HG03108 (cell line): ENCODE measurements around the gene MYOF.
"Not testable (repeated sequence)": the region's sequence is repeated elsewhere in the genome, so short reads cannot be mapped to it uniquely, and the experiment has no call there.

Source experiments
- ATAC-seq: cut with Tn5 transposase; IDR thresholded peaks from one replicate; pipeline ENCODE4 v1.9.1; 2021; ENCODE audit warnings: moderate library complexity; ENCODE audit not compliant: unreplicated experiment

MYOF gene

DNA sequence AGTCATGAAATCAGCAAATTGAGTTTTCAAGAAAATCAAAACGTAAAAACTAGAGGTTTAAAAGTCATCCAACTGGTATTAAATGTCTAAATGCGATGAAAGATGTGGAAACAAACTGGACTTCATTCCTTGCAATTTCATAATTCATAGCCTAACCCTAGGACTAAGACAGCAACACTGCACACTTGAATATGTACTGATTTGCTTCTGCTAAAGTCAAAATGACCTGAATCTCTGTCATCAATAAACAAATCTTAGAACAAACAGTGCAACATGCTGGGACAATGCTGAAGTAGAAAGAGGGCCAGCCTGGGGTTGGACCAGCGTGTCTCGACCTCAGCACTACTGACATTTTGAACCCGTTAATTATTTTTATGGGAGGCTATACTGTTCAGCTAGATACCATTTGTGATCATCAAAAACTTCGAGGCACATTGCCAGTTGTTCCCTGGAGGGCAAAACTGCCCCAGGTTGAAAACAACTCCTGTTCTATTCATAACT, 47.1 kb downstream of the MYOF start:
- ATAC-seq, result no peak

GRCh38 chr10:93431361-93431760, 50.8 kb downstream of the MYOF start:
- no peak for ATAC-seq

- no peak for ATAC-seq
These were observed 56.3 kb downstream of the MYOF start for GRCh38 chr10:93425861-93426260.

DNA sequence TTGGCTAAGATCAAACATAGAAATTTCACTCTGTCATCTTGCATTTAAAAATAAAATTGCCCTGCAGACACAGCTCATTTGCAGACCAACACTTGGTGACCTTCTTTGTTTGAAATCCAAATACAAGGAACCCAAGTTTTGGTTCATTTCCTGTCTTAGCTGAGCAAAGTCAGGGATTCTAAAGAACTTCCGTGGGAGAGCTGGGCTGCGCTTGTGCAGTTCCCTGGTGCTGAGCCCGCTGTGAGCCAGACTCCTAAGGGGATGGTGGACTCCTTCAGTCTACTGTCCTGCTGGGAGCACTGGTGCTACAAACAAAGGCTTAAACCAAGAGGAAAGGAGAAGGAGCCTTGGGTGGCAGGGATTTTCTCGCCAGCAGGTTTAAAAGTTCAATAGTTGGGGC, 60.0 kb downstream of the MYOF start:
- no peak for ATAC-seq

DNA sequence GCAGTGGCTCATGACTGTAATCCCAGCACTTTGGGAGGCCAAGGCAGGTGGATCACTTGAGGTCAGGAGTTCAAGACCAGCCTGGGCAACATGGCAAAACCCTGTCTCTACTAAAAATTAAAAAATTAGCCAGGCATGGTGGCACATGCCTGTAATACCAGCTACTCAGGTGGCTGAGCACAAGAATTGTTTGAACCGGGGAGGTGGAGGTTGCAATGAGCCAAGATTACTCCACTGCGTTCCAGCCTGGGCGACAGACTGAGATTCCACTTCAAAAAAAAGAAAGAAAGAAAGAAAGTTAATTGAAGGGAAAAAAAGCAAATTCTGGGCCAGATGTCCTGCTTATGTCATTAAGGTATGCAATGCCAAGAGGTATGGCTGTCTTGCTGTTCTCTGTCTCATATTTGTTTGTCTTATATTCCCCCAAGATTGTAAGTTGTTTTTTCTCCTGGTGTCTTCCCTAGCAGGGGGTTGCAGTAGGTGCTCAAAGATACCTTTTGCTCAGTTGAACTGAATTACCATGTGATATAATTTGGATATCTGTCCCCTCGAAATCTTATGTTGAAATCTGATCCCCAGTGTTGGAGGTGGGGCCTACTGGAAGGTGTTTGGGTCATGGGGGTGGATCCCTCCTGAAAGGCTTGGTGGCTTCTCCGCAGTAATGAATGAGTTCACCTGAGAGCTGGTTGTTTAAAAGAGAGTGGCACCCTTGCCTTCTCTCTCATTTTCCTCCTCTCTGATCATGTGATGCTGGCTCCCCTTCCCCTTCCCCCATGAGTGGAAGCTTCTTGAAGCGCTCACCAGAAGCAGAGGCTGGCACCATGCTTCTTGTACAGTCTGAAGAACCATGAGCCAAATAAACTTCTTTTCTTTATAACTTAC, 60.9 kb downstream of the MYOF start:
- no peak for ATAC-seq

DNA sequence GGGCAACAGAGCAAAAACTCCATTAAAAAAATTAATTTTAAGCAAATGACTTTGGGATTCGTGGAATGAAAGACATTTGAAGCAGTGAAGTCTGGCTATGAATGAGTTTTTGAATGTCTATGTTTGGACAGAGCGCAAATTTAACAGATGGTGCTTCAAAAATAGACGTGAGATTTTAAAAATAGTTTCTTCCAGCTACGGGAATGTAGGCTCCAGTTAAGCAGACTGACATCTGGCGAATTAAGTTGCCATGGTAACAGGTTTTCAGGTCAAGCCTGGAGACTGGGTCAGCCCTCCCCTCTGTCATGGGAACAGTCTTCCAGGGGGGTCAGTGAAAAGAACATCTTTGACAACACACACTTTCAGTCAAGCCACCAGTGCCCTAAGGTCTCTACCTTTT, 62.0 kb downstream of the MYOF start:
- no peak for ATAC-seq

DNA sequence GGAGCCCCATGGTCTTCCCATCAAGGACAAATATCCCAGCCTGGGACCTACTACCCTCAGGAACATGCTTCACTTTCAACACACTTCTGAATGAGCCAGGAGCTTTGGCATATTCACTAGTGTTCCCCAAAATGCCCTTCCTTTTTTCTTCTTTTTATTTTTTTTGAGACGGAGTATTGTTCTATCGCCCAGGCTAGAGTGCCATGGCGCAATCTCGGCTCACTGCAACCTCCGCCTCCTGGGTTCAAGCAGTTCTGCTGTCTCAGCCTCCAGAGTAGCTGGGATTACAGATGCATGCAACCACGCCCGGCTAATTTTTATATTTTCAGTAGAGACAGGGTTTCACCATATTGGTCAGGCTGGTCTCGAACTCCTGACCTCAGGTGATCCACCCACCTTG, 63.1 kb downstream of the MYOF start:
- not testable (repeated sequence) for ATAC-seq

DNA sequence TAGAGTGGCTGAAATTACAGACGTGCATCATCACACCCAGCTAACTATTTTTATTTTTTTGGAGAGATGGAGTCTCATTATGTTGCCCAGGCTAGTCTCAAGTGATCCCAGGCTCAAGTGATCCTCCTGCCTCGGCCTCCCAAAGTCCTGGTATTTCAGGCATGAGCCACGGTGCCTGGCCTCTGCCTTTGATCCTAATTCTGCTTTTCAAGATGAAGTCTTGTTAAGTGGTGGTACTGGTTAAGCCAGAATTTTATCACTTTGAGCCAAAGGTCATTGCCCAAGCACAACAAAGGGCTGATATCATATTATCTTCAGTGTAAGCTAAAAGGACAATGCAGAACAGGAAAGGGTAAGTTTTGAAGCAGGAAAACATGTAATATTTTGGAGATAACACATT, 64.2 kb downstream of the MYOF start:
- ATAC-seq, result no peak

DNA sequence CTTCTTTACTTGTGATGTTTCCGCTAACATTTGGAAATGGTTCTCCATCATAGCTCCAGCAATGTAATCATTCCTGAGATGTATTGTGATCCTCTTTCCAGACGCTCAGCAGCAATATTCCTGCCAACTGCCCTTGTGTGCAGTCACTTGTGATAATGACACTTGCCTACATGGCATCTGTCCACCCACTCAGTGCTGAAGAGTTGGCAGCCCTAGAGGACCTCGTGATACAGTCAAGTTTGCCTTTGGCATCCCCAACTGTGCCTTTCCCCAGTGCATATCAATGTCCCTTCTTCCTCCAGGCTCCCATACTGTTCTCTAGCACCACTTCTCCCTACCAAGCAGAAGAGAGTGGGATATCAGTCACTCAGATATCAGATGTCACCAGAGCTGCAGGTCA, 64.9 kb downstream of the MYOF start:
- ATAC-seq, result no peak

- no peak for ATAC-seq
These were observed 65.3 kb downstream of the MYOF start for GRCh38 chr10:93416824-93417223.

DNA sequence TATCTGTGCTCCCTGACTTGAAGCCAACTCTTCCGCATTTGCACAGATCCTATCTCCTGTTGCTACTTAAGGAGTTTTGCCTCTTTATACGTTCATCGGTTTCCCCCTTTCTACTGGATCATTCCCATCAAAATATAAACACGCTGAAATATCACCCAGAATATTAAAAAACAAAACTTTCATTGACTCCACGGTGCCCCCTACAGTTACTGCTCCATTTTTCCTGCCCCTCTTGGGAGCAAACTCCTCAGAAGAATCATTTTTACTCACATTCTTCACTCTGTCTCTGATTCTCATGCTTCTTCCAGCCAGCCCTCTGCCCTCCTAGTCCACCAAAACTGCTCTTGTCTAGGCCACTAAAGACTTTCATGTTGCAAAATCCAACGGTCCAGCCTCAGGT, 66.4 kb downstream of the MYOF start:
- ATAC-seq, result no peak

- ATAC-seq, result no peak
These were observed 68.9 kb downstream of the MYOF start for GRCh38 chr10:93413252-93413689.

DNA sequence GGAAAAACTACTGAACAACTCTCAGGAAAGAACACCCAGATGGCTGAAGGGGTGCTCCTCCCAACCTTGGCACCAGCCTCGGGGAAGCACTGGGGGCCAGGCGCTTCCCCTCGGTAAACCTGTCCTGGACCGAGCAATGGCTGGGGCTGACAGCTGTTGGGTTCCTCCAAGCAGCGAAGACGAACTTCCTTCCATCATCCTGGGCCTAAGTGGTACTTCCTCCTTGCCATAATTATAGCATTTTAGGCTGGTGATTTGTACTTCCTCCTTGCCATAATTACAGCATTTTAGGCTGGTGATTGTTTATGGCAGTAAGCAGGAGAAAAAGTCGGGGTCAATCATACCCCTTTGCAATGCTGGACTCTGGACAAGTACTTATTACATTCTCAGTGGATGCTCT, 69.3 kb downstream of the MYOF start:
- no peak for ATAC-seq

DNA sequence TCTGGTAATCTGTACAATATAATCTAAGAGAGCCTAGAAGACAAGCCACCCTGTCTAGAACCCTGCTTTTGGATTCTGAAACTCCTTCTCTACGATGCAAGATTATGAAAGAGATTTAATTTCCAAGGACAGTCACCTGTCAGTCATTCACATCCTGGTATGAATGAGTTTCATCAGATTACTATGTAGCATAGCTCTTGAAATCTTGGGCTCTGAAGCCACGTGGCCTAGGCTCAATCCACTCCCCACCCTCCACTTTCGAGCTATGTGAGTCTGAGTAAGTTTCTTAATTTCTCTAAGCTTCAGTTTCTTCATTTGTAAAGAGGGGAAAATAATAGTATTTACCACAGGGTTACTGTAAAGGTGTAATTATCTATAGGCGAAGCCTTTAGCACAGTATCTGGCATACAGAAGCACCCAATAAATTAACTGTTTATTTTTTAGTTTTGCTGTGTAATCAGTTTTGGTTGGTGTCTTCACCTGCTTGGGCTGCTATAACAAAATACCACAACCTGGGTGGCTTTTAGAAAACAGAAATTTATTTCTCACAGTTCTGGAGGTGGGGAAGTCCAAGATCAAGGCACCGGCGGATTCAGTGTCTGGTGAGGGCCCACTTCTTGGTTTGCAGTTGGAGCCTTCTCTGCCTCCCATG, 71.3 kb downstream of the MYOF start:
- ATAC-seq, result no peak

- no peak for ATAC-seq
These were observed 73.4 kb downstream of the MYOF start for GRCh38 chr10:93408783-93409182.

GRCh38 chr10:93406364-93407145, 75.6 kb downstream of the MYOF start:
- ATAC-seq, result no peak

DNA sequence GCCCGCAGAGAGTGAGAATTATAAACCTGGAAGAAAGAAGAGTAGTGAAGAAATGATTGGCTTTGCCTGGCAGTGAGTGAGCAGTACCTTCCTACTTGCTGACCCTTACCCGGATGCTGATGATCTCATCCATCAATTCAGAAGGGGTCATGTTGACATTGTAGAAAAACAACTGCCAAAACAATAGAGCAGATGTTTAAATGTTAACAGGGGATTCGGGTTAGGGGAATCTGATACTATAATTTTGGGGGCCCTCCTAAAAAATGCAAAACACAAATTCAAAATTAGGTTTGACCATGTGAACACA, 78.1 kb downstream of the MYOF start:
- ATAC-seq, result no peak

DNA sequence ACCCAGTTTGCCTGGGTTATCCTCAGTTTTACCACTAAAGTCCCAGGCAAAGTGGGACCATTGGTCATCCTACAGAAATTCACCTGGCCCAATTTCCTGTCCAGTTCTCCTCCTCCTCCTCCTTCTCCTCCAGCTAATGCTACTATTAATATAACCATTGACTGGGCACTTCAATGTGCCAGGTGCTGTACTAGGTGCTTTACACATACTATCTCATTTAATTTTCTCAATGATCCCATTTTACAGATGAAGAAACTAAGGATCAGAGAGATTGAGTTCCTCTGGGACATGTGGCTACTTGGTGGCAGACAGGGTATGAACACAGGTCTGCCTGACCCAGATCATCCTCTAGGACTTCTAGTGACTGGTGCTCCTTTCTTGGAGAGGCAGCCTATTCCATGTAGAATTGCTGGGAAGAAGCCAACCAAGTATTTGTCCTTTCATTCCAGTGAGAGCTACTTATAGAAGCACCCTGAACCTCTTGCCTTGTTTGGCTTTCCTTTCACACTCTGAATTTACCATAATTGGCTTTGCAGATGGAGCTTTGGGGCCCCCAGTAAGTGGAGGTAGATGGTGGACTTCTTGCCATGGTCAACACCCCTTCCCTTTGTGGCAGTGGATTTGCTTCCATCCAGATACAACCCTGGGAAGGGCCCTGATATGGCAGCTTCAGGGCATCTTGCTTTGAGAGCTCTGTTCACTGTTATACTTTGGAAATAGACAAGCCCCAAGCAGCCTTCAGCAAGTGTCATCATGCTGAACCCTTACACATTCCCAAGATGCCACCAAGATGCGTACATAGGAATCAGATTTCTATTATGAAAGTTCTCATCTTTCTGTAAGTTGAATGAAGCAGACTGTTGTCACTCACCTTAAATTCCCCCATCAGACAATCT, 78.7 kb downstream of the MYOF start:
- no peak for ATAC-seq

GRCh38 chr10:93402192-93402591, 79.9 kb downstream of the MYOF start:
- no peak for ATAC-seq

DNA sequence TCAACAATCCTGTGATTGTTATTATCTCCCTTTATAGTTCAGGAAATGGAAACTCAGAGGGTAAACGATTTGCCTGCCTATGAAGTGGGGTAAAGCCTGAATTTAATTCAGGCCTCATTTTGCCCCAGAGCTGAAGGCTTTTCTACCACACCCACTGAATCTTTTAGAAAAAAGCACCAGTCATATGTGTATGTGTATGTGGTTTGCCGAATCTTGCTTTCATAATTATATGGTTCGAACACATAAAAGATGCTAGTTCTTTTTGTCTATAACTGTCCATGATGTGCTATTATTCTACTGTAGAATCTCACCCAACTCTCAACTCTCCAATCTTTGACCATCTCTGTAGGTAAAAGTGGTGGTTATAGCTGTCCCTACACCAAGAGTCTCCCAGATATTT, 83.6 kb downstream of the MYOF start:
- ATAC-seq, result no peak

GRCh38 chr10:93397020-93397419, 85.1 kb downstream of the MYOF start:
- ATAC-seq, result no peak
